Cerebellar cortex (tissue), 1 donor: ENCODE measurements around the gene PLET1.
"Not testable (repeated sequence)": the region's sequence is repeated elsewhere in the genome, so short reads cannot be mapped to it uniquely, and the experiment has no call there.

Experiments used
- DNase-seq: peaks from one replicate; pipeline ENCODE4 v3.0.0-alpha.2; 2015; ENCODE audit warnings: low spot score

PLET1 gene

GRCh38 chr11:112212290-112212689, 48.4 kb downstream of the PLET1 start:
- no peak for DNase-seq

GRCh38 chr11:112211536-112211935, 49.1 kb downstream of the PLET1 start:
- DNase-seq, result no peak

- no peak for DNase-seq
Observed at GRCh38 chr11:112210890-112211289, 49.8 kb downstream of the PLET1 start.

- no peak for DNase-seq
Observed at GRCh38 chr11:112206071-112206470, 54.6 kb downstream of the PLET1 start.

- DNase-seq, result no peak
Observed at GRCh38 chr11:112200252-112200651, 60.4 kb downstream of the PLET1 start.

- DNase-seq, result not testable (repeated sequence)
Observed at GRCh38 chr11:112199101-112199500, 61.6 kb downstream of the PLET1 start.
